Superior temporal gyrus (tissue), 1 donor: ENCODE measurements around the gene ZC3H15.

ENCODE experiments used
- DNase-seq: peaks from one replicate; pipeline ENCODE4 v3.0.0-alpha.2; 2016; ENCODE audit errors: extremely low spot score

Gene ZC3H15

DNA sequence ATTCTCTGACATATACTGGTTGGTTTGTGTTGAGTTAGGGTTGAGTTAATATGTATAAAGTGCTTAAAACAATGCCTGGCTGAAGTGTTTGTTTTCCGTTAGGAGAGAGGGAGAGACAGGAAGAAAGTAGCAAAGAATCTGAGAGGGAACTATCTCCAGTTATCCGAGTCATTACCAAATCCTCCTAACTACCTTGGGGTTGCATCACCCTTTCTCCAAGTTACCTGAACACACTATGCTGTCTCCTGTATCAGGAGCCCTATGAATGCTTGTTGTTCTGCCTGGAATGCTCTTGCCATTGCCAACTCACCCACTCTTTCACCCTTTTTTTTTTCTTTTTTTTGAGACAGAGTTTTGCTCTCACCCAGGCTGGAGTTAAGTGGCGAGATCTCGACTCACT lies 55.9 kb downstream of the ZC3H15 start:
- no peak for DNase-seq

DNA sequence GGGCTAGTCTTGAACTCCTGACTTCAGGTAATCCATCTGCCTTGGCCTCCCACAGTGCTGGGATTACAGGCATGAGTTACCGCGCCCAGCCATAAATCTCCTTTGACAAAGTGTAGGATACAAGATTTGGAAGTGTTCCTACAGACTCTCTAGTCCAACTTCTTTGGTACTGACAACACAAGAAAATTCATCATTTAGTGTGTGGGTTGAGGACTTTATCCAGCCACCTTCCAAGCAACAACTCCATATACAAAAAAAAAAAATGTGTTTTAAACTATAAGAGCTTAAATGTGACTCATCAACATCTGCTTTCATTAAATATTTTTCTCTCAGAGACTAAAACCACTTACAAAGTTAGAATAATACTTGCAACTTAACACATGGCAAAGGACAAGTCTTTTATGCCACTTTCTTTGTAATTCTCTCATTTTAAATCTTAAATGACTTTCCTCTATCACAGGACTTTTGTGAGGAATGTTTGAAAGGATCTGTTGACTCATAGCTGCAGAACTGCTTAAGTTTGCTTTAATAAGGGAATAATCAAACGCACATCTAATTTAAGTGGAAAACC lies 57.6 kb downstream of the ZC3H15 start:
- DNase-seq = peak; percentile 24

DNA sequence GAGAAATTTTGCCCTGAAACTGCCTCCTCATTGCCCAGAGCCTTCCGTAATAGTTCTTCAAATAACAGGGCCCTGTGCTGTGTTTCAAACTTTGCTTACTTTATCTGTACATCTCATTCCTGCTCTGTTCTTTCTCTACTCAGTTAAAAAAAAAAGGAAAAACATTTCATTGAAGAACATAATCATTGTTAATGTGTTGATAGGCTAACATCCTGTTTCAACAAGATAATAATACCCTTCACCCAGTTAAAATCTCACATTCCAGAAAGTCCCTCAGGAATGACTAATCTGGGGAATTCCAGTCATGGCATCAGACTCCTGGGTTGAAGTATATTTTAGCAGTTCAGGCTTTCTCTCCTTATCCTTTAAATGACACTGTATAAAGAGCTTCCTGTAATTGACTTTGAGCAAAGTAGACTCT lies 58.2 kb downstream of the ZC3H15 start:
- no peak for DNase-seq

DNA sequence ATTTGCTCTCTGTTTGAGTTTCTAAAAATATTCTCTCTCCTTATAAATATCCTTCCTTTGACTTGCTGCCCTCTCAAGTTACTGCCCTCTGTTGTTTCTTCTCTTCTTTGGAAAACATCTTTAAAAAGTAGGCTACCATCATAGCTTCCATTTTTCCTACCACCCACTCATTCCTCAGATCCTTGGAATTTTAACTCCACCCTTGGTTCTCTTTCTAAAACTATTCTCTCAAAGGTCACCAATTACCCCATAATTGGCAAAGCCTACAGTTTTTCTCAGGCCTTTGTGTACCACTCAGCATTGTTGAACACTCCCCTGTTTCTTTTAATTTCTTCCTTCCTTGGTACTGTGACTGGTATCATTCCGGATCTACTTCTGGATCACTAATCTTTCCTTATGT lies 60.8 kb downstream of the ZC3H15 start:
- no peak for DNase-seq

GRCh38 chr2:186551323-186552050 lies 65.4 kb downstream of the ZC3H15 start:
- DNase-seq = no peak

DNA sequence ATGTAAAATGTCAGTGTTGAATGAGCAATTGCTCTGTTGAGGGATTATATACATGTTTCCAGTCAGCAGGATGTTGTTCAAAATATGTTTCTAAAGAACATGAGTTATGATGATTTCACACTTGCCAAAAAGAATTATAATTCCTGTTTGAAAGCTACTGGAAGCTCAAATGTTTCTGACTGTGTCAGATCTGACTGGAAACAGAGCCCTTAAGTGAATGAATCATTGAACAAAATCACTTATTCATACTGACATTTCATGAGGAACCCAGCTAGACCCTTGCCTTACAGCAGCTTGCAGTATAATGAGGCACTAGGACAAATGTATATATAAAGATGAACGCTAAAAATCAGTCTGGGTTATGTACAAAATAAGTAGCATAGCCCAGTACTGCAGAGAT lies 68.4 kb downstream of the ZC3H15 start:
- no peak for DNase-seq

GRCh38 chr2:186554850-186555671 lies 69.0 kb downstream of the ZC3H15 start:
- DNase-seq = no peak

DNA sequence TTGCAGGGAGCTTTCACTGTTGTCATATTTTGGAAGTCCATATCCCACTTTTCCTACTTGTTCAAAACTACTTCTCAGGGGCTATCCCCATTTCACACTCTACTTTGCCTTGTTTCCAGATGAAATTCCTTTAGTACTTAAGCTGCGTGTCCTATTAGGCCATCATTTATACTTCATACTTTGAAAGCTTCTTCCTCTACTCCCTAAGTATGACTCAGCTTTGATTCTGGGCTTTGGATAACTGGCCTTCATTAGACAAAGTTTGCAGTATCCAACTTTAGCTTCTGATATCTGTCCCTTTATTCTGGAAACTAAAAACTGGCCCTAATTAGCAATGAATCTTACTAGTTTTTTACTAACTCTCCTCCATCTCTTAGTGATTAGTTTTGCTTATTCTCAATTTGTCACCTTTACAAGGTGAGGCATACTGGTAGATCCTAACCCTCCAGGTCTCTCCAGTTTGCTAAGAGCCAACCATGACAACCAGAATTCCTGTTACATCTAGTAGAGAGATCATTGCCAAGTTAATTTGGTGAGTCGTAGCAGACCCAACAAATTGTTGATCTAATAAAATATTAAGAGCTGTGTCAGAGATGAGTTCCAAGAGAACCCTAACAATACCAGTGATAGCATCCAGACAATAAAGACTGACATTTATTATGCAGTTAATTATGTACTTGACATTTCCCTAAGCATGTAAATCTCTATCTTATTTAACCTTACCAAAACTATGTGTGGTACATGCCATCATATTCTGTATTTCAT lies 72.6 kb downstream of the ZC3H15 start:
- no peak for DNase-seq
